GM19099 (cell line): ENCODE measurements around the gene CYP4B1.

Experiments used
- POLR2A ChIP-seq: IDR thresholded peaks from 3 replicates; pipeline ENCODE4 v1.6.1; 2011; ENCODE audit warnings: low read depth; ENCODE audit not compliant: insufficient read length; ENCODE audit errors: extremely low read depth

Gene CYP4B1

GRCh38 chr1:46798810-46799209 is at the start of gene CYP4B1:
Gene CYP4B1, plus strand, starts transcription at chr1:46799046. Its CDS starts 36 bp downstream, at chr1:46799082.
- TF ChIP-seq POLR2A = no peak

GRCh38 chr1:46749404-46749803 is 49.4 kb upstream of the CYP4B1 start:
- no peak for TF ChIP-seq POLR2A

DNA sequence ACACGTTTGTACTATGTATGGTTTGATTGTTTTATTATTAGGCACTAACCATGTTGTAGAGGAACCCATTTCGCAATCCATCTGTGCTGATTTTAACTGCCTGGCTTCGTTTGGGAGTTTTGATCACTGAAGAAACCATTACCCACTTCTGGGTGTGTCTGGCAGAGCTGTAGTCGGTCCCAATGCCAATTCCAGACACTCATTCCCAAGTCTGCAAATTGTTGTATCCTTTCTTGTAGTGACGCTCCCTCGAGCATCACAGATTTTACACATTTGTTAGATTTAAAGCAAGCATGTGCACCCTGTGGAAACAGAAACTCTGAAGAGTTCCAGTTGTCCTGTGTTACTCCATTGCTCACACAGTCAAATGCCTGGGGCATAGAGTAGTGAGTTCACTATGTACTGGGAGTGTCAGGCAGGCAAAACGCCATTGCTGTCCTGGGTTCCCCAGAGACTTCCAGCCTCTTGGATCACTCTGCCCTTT is 48.9 kb upstream of the CYP4B1 start:
- TF ChIP-seq POLR2A = no peak

DNA sequence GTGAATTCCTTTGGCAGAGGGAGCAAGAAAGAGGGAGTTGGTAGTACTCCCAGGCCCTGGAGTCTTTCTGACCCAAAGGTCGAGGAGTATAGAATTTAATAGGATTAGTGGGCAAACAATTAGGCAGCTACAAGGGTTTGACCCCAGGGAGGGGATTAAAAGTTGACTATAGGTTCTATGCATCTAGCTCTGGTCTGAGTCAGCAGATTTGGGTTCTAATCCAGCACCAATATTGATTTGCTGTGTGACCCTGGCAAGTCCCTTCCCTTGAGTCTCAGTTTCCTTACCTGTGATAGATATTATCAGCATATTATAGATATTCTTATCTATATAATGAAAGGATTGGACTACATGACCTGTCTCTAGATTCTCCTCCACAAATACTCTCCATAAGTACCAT is 44.9 kb upstream of the CYP4B1 start:
- TF ChIP-seq POLR2A = no peak

DNA sequence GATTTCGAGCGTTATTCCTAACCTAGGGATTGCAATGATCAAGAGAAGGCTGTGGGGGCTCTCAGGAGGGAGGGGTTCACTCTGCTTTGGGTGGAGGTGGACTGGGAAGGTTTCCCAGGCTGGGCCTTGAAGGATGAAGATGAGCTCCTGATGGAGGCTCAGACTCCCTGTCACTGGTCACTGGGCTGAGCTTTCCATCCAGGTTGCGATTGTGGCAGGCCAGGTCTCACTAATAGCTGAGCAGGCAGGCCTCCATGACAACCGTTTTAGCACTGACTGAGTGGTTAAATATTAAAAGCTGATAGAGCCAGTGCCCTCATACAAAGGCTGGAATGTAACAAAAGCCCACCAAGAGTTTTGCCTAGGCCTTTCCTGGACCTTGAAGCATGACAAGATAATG is 43.7 kb upstream of the CYP4B1 start:
- no peak for TF ChIP-seq POLR2A

GRCh38 chr1:46757247-46757955 is 41.4 kb upstream of the CYP4B1 start:
- TF ChIP-seq POLR2A = no peak

GRCh38 chr1:46757956-46758528 is 40.8 kb upstream of the CYP4B1 start:
- no peak for TF ChIP-seq POLR2A

- TF ChIP-seq POLR2A = no peak
These were observed 38.2 kb upstream of the CYP4B1 start for GRCh38 chr1:46760558-46761166.

GRCh38 chr1:46761740-46762139 is 37.1 kb upstream of the CYP4B1 start:
- TF ChIP-seq POLR2A = no peak

DNA sequence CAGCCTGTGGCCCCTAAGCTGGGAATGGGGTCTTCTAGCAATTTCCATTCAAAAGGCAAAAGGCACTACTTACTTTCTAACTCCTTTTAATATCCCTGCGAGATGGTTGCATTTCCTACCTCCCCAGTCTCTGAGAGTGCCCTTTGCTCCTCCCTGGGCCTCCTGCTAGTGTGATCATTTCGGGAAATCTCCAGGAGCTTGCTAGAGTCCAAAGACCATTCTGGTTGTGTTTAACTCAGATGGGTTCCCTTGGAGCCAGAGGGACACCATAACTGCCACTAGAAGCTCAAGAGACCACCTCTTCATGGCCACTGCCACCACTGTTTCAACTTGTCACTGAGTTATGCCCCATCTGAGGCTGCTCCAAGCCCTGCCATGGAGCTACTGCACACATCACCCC is 34.4 kb upstream of the CYP4B1 start:
- TF ChIP-seq POLR2A = no peak

DNA sequence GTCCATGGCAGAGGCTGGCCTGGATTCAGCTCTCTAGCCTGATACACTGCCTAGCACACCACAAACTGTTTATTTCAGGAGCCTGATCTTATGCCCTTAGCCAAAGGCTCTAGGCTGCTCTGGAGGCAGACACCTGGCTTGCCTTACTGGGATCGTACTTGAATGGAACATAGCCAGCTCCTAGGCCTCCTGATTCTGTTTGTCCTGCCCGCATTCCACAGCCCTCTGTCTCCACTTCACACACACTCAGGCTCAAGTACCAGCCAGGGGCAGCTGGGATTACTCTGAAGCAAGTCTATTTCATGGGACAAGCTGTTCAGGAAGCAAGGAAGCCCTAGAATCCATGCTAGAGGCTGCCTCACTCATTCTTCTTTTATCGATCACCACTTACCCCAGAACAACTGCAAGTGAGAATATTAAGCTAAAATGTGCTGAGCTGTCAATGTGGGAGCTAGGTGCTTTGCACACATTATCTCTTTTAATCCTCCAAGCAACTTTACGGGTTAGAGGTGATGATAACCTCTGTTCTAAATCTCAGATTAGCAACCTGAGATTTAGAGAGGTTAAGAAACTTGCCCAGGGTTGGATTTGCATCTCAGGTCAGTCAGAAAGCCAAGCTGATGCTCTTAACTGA is 31.1 kb upstream of the CYP4B1 start:
- no peak for TF ChIP-seq POLR2A

DNA sequence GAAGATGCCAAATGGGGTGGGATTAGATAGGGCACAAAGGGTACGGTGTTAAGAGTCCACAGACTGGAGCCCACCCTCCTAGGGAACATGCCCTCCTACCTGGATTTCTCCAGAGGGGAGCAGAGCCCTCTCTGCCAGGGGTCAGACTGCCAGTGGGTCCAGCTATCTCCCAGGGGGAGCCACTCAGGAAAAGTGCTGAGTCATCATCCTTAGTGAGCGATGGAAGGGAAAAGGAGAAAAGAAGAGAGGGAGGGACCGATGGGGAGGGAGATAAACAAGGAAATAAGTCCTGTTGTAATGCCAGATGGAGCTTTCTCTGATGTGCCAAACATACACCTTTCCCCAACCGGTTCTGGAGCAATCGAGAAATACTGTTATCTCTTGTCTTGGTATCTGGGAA is 30.4 kb upstream of the CYP4B1 start:
- no peak for TF ChIP-seq POLR2A

GRCh38 chr1:46769028-46769740 is 29.7 kb upstream of the CYP4B1 start:
- no peak for TF ChIP-seq POLR2A

DNA sequence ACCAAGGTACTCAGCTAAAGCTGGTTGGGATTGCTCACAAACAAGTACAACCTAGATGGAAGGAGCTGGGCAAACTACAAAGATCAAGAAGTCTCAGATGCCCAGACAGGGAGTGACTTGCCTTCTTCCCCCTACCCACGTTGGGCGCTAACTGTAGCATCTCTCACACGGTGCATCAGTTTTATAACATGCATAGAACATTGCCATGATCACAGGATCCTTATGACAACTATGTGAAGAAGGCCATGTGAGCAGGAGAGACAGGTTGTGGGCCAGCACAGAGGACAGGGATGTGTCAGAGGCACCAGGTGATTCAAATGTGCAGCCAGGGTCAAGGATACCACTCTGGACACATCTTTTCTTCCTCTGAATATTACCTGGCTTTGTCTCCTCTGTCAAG is 28.3 kb upstream of the CYP4B1 start:
- no peak for TF ChIP-seq POLR2A

DNA sequence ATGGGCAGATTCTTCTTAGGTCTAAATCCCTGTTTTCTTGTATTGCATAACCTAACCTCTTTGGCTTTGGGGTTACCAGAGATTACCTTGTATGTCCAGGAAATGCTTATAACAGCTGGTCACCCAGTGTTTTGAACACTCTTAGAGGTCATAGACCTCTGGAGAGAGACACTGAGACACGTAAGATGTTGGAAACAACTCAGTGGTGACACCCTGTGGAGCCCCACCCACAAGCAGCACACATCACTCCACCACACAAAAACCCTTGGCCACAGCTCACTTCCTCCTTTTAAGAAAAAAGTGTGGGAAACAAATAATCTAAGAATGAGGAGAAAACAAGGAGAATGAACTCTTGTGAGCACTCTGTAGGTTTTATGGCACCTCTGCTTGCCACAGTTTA is 26.3 kb upstream of the CYP4B1 start:
- no peak for TF ChIP-seq POLR2A

DNA sequence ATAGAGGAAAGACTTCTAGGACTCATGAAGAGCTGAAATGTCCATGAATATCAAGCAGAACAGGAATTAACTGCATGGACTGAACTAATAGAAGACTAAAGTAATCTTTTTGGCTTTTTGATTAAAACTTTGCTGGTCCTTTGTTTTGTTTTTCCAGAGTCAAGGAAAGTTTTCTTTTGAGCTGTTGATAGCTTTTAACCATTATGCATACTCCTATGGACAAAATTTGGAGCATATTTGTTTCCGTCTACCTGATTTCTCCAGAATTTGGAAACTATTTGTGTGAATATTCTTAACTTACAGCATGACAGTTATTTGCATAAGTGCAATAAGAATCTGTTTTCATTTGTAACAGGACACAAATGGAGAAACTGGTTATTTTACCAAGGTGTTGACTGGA is 24.5 kb upstream of the CYP4B1 start:
- no peak for TF ChIP-seq POLR2A

GRCh38 chr1:46784666-46785065 is 14.2 kb upstream of the CYP4B1 start:
- TF ChIP-seq POLR2A = no peak
